Peyer's patch (tissue), 4 donors: ENCODE measurements around the gene PRLHR. TPM values are rescaled to one million over a fixed set of nuclear protein-coding genes. Genes with fewer than 3 reads are reported as not detected.

ENCODE experiments used
- DNase-seq, 3 donors: peaks; one replicate each; pipeline ENCODE4 v3.0.0-alpha.2; 2017 to 2019
- H3K27ac ChIP-seq, 4 donors: fragments of 200-600 bp; sonication (generic); one replicate each; pipeline ENCODE4 v1.5.1; 2016 to 2019
- H3K27me3 ChIP-seq, 2 donors: fragments of 200-600 bp; sonication (generic); one replicate each; pipeline ENCODE4 v1.5.1; 2019
- H3K36me3 ChIP-seq, 3 donors: fragments of 200-600 bp; sonication (generic); one replicate each; pipeline ENCODE4 v1.5.1; 2016 to 2019
- H3K4me1 ChIP-seq, 4 donors: fragments of 200-600 bp; sonication (generic); one replicate each; pipeline ENCODE4 v1.5.1; 2016 to 2019
- H3K4me3 ChIP-seq, 4 donors: fragments of 200-600 bp; sonication (generic); 1 replicate in 3 of 4; 2 replicates in 1 of 4; pipeline ENCODE4 v1.5.1; 2016 to 2019; ENCODE audit warnings: mild to moderate bottlenecking in 1 of 4
- H3K9me3 ChIP-seq, 4 donors: fragments of 200-600 bp; sonication (generic); one replicate each; pipeline ENCODE4 v1.5.1; 2016 to 2019; ENCODE audit warnings: mild to moderate bottlenecking in 1 of 4
- POLR2A ChIP-seq, 2 donors: fragments of 450-650 bp; IDR thresholded peaks; one replicate each; pipeline ENCODE4 v1.5.1; 2017; ENCODE audit warnings: antibody characterized with exemption in 2 of 2, mild to moderate bottlenecking in 2 of 2, moderate library complexity in 2 of 2
- total RNA-seq, 4 donors: library from RNA; depleted of rRNA; stranded (reverse); fragments of >200 nt; gene quantifications; one replicate each; pipeline ENCODE4 v1.1.0, GENCODE V29; 2016
- TF ChIP-seq, protein P1 (sequence below), 6 experiments: fragments of 450-650 bp in 4 of 6; fragments of 200-600 bp in 2 of 6; sonication (generic) in 1 of 6; IDR thresholded peaks; one replicate each; pipeline ENCODE4 v1.5.1; 2017 to 2019; ENCODE audit warnings: antibody characterized with exemption in 6 of 6, mild to moderate bottlenecking in 3 of 6, moderate library complexity in 1 of 6

PRLHR gene
- total RNA-seq, 4 donors from 2014 or later = not detected

GRCh38 chr10:118592675-118593330, 2.6 kb downstream of the PRLHR start:
- Histone ChIP-seq H3K9me3 (peaks cover 0 to 2% (median 0%) of the 10 kb centered on the region in 4 donors), H3K27me3 (peaks cover 0 to 24% of the 10 kb centered on the region in 2 donors), H3K4me1 (peaks cover 0 to 18% (median 0%) of the 10 kb centered on the region in 4 donors), H3K36me3 (no peaks in the 10 kb centered on the region), H3K27ac (no peak overlapping the region), H3K4me3 (no peak overlapping the region)
- TF ChIP-seq, protein P1, sequence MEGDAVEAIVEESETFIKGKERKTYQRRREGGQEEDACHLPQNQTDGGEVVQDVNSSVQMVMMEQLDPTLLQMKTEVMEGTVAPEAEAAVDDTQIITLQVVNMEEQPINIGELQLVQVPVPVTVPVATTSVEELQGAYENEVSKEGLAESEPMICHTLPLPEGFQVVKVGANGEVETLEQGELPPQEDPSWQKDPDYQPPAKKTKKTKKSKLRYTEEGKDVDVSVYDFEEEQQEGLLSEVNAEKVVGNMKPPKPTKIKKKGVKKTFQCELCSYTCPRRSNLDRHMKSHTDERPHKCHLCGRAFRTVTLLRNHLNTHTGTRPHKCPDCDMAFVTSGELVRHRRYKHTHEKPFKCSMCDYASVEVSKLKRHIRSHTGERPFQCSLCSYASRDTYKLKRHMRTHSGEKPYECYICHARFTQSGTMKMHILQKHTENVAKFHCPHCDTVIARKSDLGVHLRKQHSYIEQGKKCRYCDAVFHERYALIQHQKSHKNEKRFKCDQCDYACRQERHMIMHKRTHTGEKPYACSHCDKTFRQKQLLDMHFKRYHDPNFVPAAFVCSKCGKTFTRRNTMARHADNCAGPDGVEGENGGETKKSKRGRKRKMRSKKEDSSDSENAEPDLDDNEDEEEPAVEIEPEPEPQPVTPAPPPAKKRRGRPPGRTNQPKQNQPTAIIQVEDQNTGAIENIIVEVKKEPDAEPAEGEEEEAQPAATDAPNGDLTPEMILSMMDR (IDR thresholded peaks at IDR 0.05) = no peak
- no peak for TF ChIP-seq POLR2A (IDR thresholded peaks at IDR 0.05)
- no peak for DNase-seq

- no peak for TF ChIP-seq POLR2A (IDR thresholded peaks at IDR 0.05)
- TF ChIP-seq, protein P1 (IDR thresholded peaks at IDR 0.05) = no peak
- Histone ChIP-seq H3K9me3 (peaks cover 0 to 2% (median 0%) of the 10 kb centered on the region in 4 donors), H3K4me3 (no peak overlapping the region), H3K27ac (no peak overlapping the region), H3K36me3 (no peaks in the 10 kb centered on the region), H3K27me3 (peaks cover 0 to 11% of the 10 kb centered on the region in 2 donors), H3K4me1 (peaks cover 0 to 6% (median 0%) of the 10 kb centered on the region in 4 donors)
- no peak for DNase-seq
Observed at GRCh38 chr10:118590334-118590733, 5.1 kb downstream of the PRLHR start.

DNA sequence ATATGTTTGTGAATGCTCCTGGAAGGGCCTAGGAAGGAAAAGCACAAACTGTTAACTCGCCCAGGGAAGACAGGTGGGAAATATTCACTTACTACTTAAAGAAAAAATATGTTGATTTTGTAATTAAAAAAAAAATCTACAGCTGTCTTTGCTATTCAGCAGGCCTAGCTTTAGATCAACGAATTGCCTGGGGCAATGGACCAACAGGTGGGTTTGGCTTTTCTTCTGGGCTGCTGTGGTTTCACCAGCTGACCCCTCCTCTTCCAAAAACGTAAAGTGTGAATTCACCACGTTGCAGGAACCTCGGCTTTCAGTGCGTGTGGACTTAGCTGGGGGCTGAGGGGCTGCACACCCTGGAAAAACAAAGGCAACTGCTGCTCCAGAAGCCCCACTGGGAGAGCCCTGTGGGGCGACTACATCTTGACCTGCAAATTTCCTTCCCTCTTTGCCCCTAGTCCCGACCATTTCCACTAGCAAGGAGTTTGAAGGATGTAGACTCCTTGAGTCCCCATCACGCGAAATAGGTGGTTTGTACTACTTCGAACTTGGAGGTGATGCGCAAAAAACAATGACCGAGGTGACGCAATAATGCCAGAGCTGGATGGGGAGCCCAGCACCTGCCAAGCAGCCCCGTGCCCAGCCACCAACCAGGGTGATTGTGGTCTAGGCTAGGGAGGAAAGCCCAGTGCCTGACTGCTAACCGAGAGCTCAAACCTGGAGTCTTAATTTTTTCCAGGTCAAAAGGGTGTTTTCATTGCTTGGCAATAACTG, 7.4 kb downstream of the PRLHR start:
- no peaks in the 10 kb centered on the region for H3K36me3 ChIP-seq
- TF ChIP-seq, protein P1 (IDR thresholded peaks at IDR 0.05) = no peak
- no peak for TF ChIP-seq POLR2A (IDR thresholded peaks at IDR 0.05)
- H3K27ac ChIP-seq = no peak overlapping the region
- peaks cover 0 to 6% (median 0%) of the 10 kb centered on the region in 4 donors for H3K4me1 ChIP-seq
- H3K4me3 ChIP-seq = no peak overlapping the region
- no peaks in the 10 kb centered on the region for H3K9me3 ChIP-seq
- no peak for DNase-seq
- no peaks in the 10 kb centered on the region for H3K27me3 ChIP-seq

- DNase-seq = no peak
- no peak overlapping the region for H3K27ac ChIP-seq
- H3K4me1 ChIP-seq = no peaks in the 10 kb centered on the region
- H3K36me3 ChIP-seq = no peaks in the 10 kb centered on the region
- H3K9me3 ChIP-seq = no peaks in the 10 kb centered on the region
- no peaks in the 10 kb centered on the region for H3K27me3 ChIP-seq
- no peak overlapping the region for H3K4me3 ChIP-seq
- TF ChIP-seq, protein P1 (IDR thresholded peaks at IDR 0.05) = no peak
- TF ChIP-seq POLR2A (IDR thresholded peaks at IDR 0.05) = no peak
Observed at GRCh38 chr10:118586911-118587310, 8.5 kb downstream of the PRLHR start.

- no peak overlapping the region for H3K27ac ChIP-seq
- H3K9me3 ChIP-seq = no peaks in the 10 kb centered on the region
- H3K4me1 ChIP-seq = no peaks in the 10 kb centered on the region
- no peaks in the 10 kb centered on the region for H3K36me3 ChIP-seq
- no peak for DNase-seq
- TF ChIP-seq, protein P1 (IDR thresholded peaks at IDR 0.05) = no peak
- TF ChIP-seq POLR2A (IDR thresholded peaks at IDR 0.05) = no peak
- no peak overlapping the region for H3K4me3 ChIP-seq
- no peaks in the 10 kb centered on the region for H3K27me3 ChIP-seq
Observed at GRCh38 chr10:118585794-118586193, 9.7 kb downstream of the PRLHR start.
